Smooth muscle cell (in vitro differentiated cells): Measurements from ENCODE around the gene ADAMTS12. TPM values are rescaled to one million over a fixed set of nuclear protein-coding genes. Genes with fewer than 3 reads are reported as not detected.
A peak's percentile ranks its signal among the peaks of the same experiment; 100 is the strongest.

ENCODE experiments used
- DNase-seq: peaks from one replicate; lab custom pipeline; 2025; ENCODE audit not compliant: unreplicated experiment; lab: John Stamatoyannopoulos, UW
- H2AFZ ChIP-seq: fragments of 200-600 bp; sonication (generic); 2 replicates; pipeline ENCODE4 v1.6.0; 2016; ENCODE audit warnings: antibody characterized with exemption, low read depth, mild to moderate bottlenecking
- H3F3A ChIP-seq: fragments of 200-600 bp; sonication (generic); 2 replicates; pipeline ENCODE4 v1.6.0; 2017; ENCODE audit warnings: antibody characterized with exemption, low read depth
- H3K27ac ChIP-seq: fragments of 200-600 bp; sonication (generic); 2 replicates; pipeline ENCODE4 v1.5.1; 2016; ENCODE audit warnings: low read depth, mild to moderate bottlenecking
- H3K27me3 ChIP-seq: fragments of 200-600 bp; sonication (generic); 2 replicates; pipeline ENCODE4 v1.6.1; 2016; ENCODE audit warnings: low read depth, mild to moderate bottlenecking
- H3K36me3 ChIP-seq: fragments of 200-600 bp; sonication (generic); 2 replicates; pipeline ENCODE4 v1.5.1; 2016; ENCODE audit warnings: low read depth
- H3K4me1 ChIP-seq: fragments of 200-600 bp; sonication (generic); 2 replicates; pipeline ENCODE4 v1.5.1; 2016; ENCODE audit warnings: low read depth
- H3K4me2 ChIP-seq: fragments of 200-600 bp; sonication (generic); 2 replicates; pipeline ENCODE4 v1.6.0; 2016; ENCODE audit warnings: mild to moderate bottlenecking
- H3K4me3 ChIP-seq: fragments of 200-600 bp; sonication (generic); 2 replicates; pipeline ENCODE4 v1.5.1; 2016; ENCODE audit warnings: mild to moderate bottlenecking
- H3K79me2 ChIP-seq: fragments of 200-600 bp; sonication (generic); 2 replicates; pipeline ENCODE4 v1.6.0; 2016; ENCODE audit warnings: low read depth, mild to moderate bottlenecking
- H3K9ac ChIP-seq: fragments of 200-600 bp; sonication (generic); 2 replicates; pipeline ENCODE4 v1.6.0; 2016; ENCODE audit warnings: low read depth
- H3K9me3 ChIP-seq: fragments of 200-600 bp; sonication (generic); replicated peaks from 2 replicates; pipeline ENCODE4 v1.5.1; 2016; ENCODE audit warnings: low read depth
- H4K20me1 ChIP-seq: fragments of 200-600 bp; sonication (generic); 2 replicates; pipeline ENCODE4 v1.6.0; 2016; ENCODE audit warnings: low read depth
- CTCF ChIP-seq: fragments of 200-600 bp; sonication (generic); IDR thresholded peaks from 2 replicates; pipeline ENCODE4 v1.5.1; 2017; ENCODE audit warnings: borderline replicate concordance, mild to moderate bottlenecking, antibody characterized with exemption; ENCODE audit not compliant: insufficient read depth, poor library complexity, severe bottlenecking
- WGBS: methylation state at CpG from one replicate; pipeline ENCODE4 v1.1.7; 2016; ENCODE audit warnings: low lambda C conversion rate; 5-methylcytosine and 5-hydroxymethylcytosine counted together
- polyA plus RNA-seq: library from polyadenylated mRNA; unstranded; fragments of >200 nt; fragmentation: Nextera tagmentation; extraction: Ambion mirVana; gene quantifications from 2 replicates; pipeline ENCODE4 v1.2.1, GENCODE V29; 2016
- total RNA-seq: library from RNA; depleted of rRNA; stranded (reverse); fragments of >200 nt; gene quantifications from 2 replicates; pipeline ENCODE4 v1.2.3, GENCODE V29; 2014

The ADAMTS12 gene
- total and polyA plus RNA-seq, 2 experiments from 2014 or later = 34.3 to 84.9 TPM

GRCh38 chr5:33936381-33937016 is 44.7 kb upstream of the ADAMTS12 start, which contains the start of gene RXFP3:
TSS of gene RXFP3 (plus strand) at chr5:33936386. CDS start at chr5:33936741, 355 bp downstream.
- WGBS = 48% methylated on average over 45 of the region's 45 CpGs
- Histone ChIP-seq H3K79me2 (no peaks in the 10 kb centered on the region), H3K27ac (no peak within 1 kb of the TSS), H2AFZ (peak within 1 kb of the TSS; percentile 16), H3K4me1 (no peaks in the 10 kb centered on the region), H3K36me3 (no peaks in the 10 kb centered on the region), H3K4me2 (peak within 1 kb of the TSS; percentile 92), H3K9me3 (no peaks in the 10 kb centered on the region), H3K4me3 (peak within 1 kb of the TSS; percentile 52), H4K20me1 (no peaks in the 10 kb centered on the region), H3K9ac (no peak within 1 kb of the TSS), H3F3A (no peaks in the 10 kb centered on the region), H3K27me3 (peaks cover 6% of the 10 kb centered on the region)
- no peak for TF ChIP-seq CTCF
- DNase-seq = no peak

GRCh38 chr5:33936004-33936380 is 44.2 kb upstream of the ADAMTS12 start:
- Histone ChIP-seq H3K79me2 (no peaks in the 10 kb centered on the region), H3K4me1 (no peaks in the 10 kb centered on the region), H3K27me3 (peaks cover 6% of the 10 kb centered on the region), H3K9ac (no peak overlapping the region), H3K36me3 (no peaks in the 10 kb centered on the region), H3K27ac (no peak overlapping the region), H3K4me3 (peak overlapping the region; percentile 52), H4K20me1 (no peaks in the 10 kb centered on the region), H2AFZ (peak overlapping the region; percentile 16), H3K4me2 (peak overlapping the region; percentile 92), H3F3A (no peaks in the 10 kb centered on the region), H3K9me3 (no peaks in the 10 kb centered on the region)
- WGBS = 1% methylated on average over 29 of the region's 30 CpGs
- TF ChIP-seq CTCF = no peak
- DNase-seq = peak; percentile 64

- Histone ChIP-seq H3K9me3 (no peaks in the 10 kb centered on the region), H3K27ac (no peak overlapping the region), H3K4me1 (no peaks in the 10 kb centered on the region), H3K4me2 (no peak overlapping the region), H3F3A (no peaks in the 10 kb centered on the region), H2AFZ (no peak overlapping the region), H3K36me3 (no peaks in the 10 kb centered on the region), H3K79me2 (no peaks in the 10 kb centered on the region), H3K4me3 (no peak overlapping the region), H3K9ac (no peak overlapping the region), H4K20me1 (no peaks in the 10 kb centered on the region), H3K27me3 (peaks cover 6% of the 10 kb centered on the region)
- TF ChIP-seq CTCF = no peak
- no peak for DNase-seq
- 61% methylated on average over 1 of the region's 1 CpG for WGBS
Observed at GRCh38 chr5:33934176-33934575, 42.4 kb upstream of the ADAMTS12 start.

GRCh38 chr5:33933723-33934169 is 42.0 kb upstream of the ADAMTS12 start:
- Histone ChIP-seq H3K27me3 (peaks cover 6% of the 10 kb centered on the region), H2AFZ (no peak overlapping the region), H3K27ac (no peak overlapping the region), H3F3A (no peaks in the 10 kb centered on the region), H3K4me1 (no peaks in the 10 kb centered on the region), H3K4me3 (no peak overlapping the region), H4K20me1 (no peaks in the 10 kb centered on the region), H3K9me3 (no peaks in the 10 kb centered on the region), H3K4me2 (no peak overlapping the region), H3K36me3 (no peaks in the 10 kb centered on the region), H3K79me2 (no peaks in the 10 kb centered on the region), H3K9ac (no peak overlapping the region)
- TF ChIP-seq CTCF = no peak
- WGBS = 88% methylated on average over 3 of the region's 3 CpGs
- DNase-seq = no peak
